Liver (tissue), 9 donors: ENCODE data around the gene CACNA1E. TPM values are rescaled to one million over a fixed set of nuclear protein-coding genes. Genes with fewer than 3 reads are reported as not detected.

Source experiments
- DNase-seq: peaks from one replicate; pipeline ENCODE4 v3.0.0-alpha.2; 2017; ENCODE audit warnings: low spot score
- H3K27ac ChIP-seq, 2 donors: one replicate each; pipeline ENCODE4 v1.7.0; 2013; ENCODE audit warnings: inconsistent platforms in 2 of 2, low read length in 2 of 2, control low read depth in 1 of 2, low read depth in 1 of 2, mild to moderate bottlenecking in 1 of 2
- H3K27me3 ChIP-seq, 4 donors: one replicate each; pipeline versions ENCODE4 v1.6.1 to v1.7.0; 2013; ENCODE audit warnings: low read length in 3 of 4, inconsistent platforms in 1 of 4, mild to moderate bottlenecking in 1 of 4, moderate library complexity in 1 of 4; ENCODE audit not compliant: control insufficient read depth in 4 of 4, insufficient read depth in 4 of 4
- H3K36me3 ChIP-seq, 4 donors: one replicate each; pipeline versions ENCODE4 v1.6.1 to v1.7.0; 2013; ENCODE audit warnings: low read length in 3 of 4, mild to moderate bottlenecking in 3 of 4, low read depth in 1 of 4, moderate library complexity in 1 of 4; ENCODE audit not compliant: control insufficient read depth in 4 of 4, insufficient read depth in 3 of 4
- H3K4me1 ChIP-seq, 4 donors: one replicate each; pipeline versions ENCODE4 v1.6.1 to v1.7.0; 2013; ENCODE audit warnings: low read length in 3 of 4, mild to moderate bottlenecking in 3 of 4, moderate library complexity in 1 of 4; ENCODE audit not compliant: control insufficient read depth in 4 of 4, insufficient read depth in 4 of 4
- H3K4me3 ChIP-seq, 3 donors: one replicate each; pipeline versions ENCODE4 v1.6.1 to v1.7.0; 2013; ENCODE audit warnings: low read length in 3 of 3, control low read depth in 1 of 3, low read depth in 1 of 3, mild to moderate bottlenecking in 1 of 3
- H3K9ac ChIP-seq, 2 donors: one replicate each; pipeline ENCODE4 v1.7.0; 2013; ENCODE audit warnings: low read length in 2 of 2, mild to moderate bottlenecking in 2 of 2, moderate library complexity in 2 of 2, control low read depth in 1 of 2, low read depth in 1 of 2
- H3K9me3 ChIP-seq, 4 donors: one replicate each; pipeline versions ENCODE4 v1.6.1 to v1.7.0; 2013; ENCODE audit warnings: low read length in 3 of 4; ENCODE audit not compliant: control insufficient read depth in 4 of 4
- EGR1 ChIP-seq, 2 donors: IDR thresholded peaks; 2 replicates each; pipeline ENCODE4 v1.6.1; 2016 to 2018; ENCODE audit warnings: antibody characterized with exemption in 2 of 2, low read depth in 2 of 2
- FOXA1 ChIP-seq: IDR thresholded peaks from 2 replicates; pipeline ENCODE4 v1.6.1; 2016; ENCODE audit warnings: antibody characterized with exemption
- FOXA2 ChIP-seq: IDR thresholded peaks from 2 replicates; pipeline ENCODE4 v1.6.1; 2016; ENCODE audit warnings: antibody characterized with exemption
- HNF4G ChIP-seq: IDR thresholded peaks from 2 replicates; pipeline ENCODE4 v1.6.1; 2016; ENCODE audit warnings: antibody characterized with exemption
- JUND ChIP-seq, 2 donors: IDR thresholded peaks; 2 replicates each; pipeline ENCODE4 v1.6.1; 2016; ENCODE audit warnings: antibody characterized with exemption in 2 of 2
- RXRA ChIP-seq, 2 donors: IDR thresholded peaks; 2 replicates each; pipeline ENCODE4 v1.6.1; 2017 to 2018; ENCODE audit warnings: antibody characterized with exemption in 2 of 2, mild to moderate bottlenecking in 1 of 2
- SP1 ChIP-seq: IDR thresholded peaks from 2 replicates; pipeline ENCODE4 v1.6.1; 2018; ENCODE audit warnings: antibody characterized with exemption, mild to moderate bottlenecking
- TAF1 ChIP-seq: conservative IDR thresholded peaks from 2 replicates; pipeline ENCODE4 v1.6.1; 2016; ENCODE audit warnings: antibody characterized with exemption, mild to moderate bottlenecking
- WGBS: extraction: QIAGEN DNeasy Blood & Tissue Kit; methylation state at CpG from one replicate; pipeline ENCODE4 v1.1.7; 2013; 5-methylcytosine and 5-hydroxymethylcytosine counted together
- polyA plus RNA-seq, 2 donors: library from polyadenylated mRNA; stranded (reverse) in 1 of 2; unstranded in 1 of 2; fragments of 200-250 nt in 1 of 2; fragments of >200 nt in 1 of 2; fragmentation: Nextera tagmentation in 1 of 2; extraction: Ambion mirVana in 1 of 2; gene quantifications; one replicate each; pipeline versions ENCODE4 v1.2.1 to v1.2.3, GENCODE V29; 2013 to 2015
- total RNA-seq, 2 donors: library from RNA; depleted of rRNA; stranded (reverse); fragments of >200 nt; gene quantifications; one replicate each; pipeline ENCODE4 v1.2.3, GENCODE V29; 2014
- TF ChIP-seq, protein P1 (sequence below): IDR thresholded peaks from 2 replicates; pipeline ENCODE4 v1.6.1; 2016; ENCODE audit warnings: antibody characterized with exemption
- TF ChIP-seq, protein P2 (sequence below): IDR thresholded peaks from 2 replicates; pipeline ENCODE4 v1.6.1; 2016; ENCODE audit warnings: antibody characterized with exemption
- TF ChIP-seq, protein P3 (sequence below): fragments of 150-350 bp; IDR thresholded peaks from 2 replicates; pipeline ENCODE4 v1.5.1; 2017; ENCODE audit warnings: improper control_type of control experiment, low read depth, low read length; ENCODE audit not compliant: missing input control
- TF ChIP-seq, protein P4 (sequence below): IDR thresholded peaks from 2 replicates; pipeline ENCODE4 v1.6.1; 2016; ENCODE audit warnings: antibody characterized with exemption
- donor health status: healthy.
- donor health status: healthy.
- donor health status: healthy.
- donor health status: healthy.
- donor health status: healthy.

The CACNA1E gene
- total and polyA plus RNA-seq, 4 donors: under 0.01 to 0.08 (median 0.01) TPM; not detected in 1

DNA sequence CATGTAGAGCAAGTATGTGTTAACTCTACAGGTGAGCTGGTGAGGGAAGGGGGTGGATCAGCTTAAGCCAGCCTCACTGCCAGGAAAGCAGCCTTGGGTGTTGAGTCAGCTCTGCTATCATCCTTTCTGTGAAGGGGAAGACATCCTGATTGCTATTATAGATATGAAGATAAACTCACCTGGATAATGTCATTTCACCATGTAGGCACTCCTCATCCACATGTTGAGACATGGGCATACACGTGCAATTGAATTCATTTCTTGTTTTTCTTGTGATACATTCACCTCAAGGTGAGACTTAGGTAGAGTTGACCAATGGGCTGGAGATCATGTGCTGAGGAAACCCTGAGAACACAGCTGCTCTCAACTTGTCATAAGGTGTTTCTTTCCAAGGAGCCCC lies 136.9 kb downstream of the CACNA1E start:
- Histone ChIP-seq H3K27me3 (no peaks in the 10 kb centered on the region), H3K9me3 (no peaks in the 10 kb centered on the region), H3K4me1 (no peaks in the 10 kb centered on the region), H3K4me3 (no peak overlapping the region), H3K9ac (no peak overlapping the region), H3K27ac (no peak overlapping the region), H3K36me3 (no peaks in the 10 kb centered on the region)
- DNase-seq: no peak
- WGBS: 95% methylated on average over 1 of the region's 1 CpG
- TF ChIP-seq FOXA2 (no peak), HNF4G (no peak), TAF1 (no peak), SP1 (no peak)

DNA sequence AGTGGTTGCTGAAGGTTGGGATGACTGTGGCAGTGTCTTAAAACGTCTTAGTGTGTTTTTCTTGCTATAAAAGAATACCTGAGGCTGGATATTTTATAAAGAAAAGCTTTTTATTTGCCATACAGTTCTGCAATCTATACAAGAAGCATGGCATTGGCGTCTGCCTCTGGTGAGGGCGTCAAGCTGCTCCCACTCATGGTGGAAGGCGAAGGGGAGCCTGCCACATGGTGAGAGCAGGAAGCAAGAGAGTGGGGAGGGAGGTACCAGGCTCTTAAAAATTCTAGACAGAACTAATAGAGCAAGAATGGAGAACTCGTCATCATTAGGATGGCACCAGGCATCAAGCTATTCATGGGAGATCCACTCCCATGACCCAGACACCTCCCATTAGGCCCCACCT lies 140.5 kb downstream of the CACNA1E start:
- Histone ChIP-seq H3K27ac (no peak overlapping the region), H3K9me3 (no peaks in the 10 kb centered on the region), H3K9ac (no peak overlapping the region), H3K4me3 (no peak overlapping the region), H3K4me1 (no peaks in the 10 kb centered on the region), H3K27me3 (no peaks in the 10 kb centered on the region), H3K36me3 (no peaks in the 10 kb centered on the region)
- 52% methylated on average over 5 of the region's 5 CpGs for WGBS
- TF ChIP-seq JUND (IDR thresholded peaks at IDR 0.05) (no peak), SP1 (no peak), TAF1 (no peak), EGR1 (IDR thresholded peaks at IDR 0.05; ENCODE audit: low read depth in 2 of 2) (no peak)
- TF ChIP-seq, protein P1, sequence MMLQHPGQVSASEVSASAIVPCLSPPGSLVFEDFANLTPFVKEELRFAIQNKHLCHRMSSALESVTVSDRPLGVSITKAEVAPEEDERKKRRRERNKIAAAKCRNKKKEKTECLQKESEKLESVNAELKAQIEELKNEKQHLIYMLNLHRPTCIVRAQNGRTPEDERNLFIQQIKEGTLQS: no peak
- TF ChIP-seq, protein P2, sequence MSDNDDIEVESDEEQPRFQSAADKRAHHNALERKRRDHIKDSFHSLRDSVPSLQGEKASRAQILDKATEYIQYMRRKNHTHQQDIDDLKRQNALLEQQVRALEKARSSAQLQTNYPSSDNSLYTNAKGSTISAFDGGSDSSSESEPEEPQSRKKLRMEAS: no peak
- no peak for DNase-seq

DNA sequence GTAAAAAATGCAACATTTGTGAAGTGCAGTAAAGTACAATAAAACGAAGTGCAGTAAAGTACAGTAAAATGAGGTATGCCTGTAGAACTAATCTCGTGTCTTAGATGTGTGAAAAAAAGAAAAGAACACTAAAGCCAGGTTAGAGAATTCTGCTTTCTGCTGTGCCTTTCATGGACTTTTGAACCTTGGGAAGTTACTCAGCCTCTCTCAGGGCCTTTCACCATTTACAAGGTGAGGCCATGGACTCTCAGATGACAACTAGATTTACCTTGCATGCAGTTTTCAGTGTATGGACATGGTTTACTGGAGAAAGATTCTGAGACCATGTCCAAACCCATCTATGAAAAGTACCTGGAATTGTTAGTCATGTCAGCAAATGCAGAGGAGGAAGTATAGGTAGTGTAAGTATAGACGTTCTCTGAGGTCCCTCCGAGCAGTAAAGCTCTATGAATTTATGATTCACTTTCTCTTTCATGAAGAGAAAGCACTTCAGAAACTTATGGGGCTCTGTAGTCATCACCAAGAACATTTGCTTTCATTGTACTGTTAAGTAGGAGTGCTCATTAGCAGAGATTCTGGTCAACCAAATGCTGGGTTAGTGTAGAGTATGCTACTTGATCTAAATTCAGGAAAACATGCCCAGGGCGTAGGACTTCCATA lies 143.1 kb downstream of the CACNA1E start:
- H3K9me3 ChIP-seq: no peaks in the 10 kb centered on the region
- TF ChIP-seq EGR1 (IDR thresholded peaks at IDR 0.05; ENCODE audit: low read depth in 2 of 2): no peak
- TF ChIP-seq TAF1: no peak
- no peak for TF ChIP-seq RXRA (IDR thresholded peaks at IDR 0.05)
- TF ChIP-seq, protein P3, sequence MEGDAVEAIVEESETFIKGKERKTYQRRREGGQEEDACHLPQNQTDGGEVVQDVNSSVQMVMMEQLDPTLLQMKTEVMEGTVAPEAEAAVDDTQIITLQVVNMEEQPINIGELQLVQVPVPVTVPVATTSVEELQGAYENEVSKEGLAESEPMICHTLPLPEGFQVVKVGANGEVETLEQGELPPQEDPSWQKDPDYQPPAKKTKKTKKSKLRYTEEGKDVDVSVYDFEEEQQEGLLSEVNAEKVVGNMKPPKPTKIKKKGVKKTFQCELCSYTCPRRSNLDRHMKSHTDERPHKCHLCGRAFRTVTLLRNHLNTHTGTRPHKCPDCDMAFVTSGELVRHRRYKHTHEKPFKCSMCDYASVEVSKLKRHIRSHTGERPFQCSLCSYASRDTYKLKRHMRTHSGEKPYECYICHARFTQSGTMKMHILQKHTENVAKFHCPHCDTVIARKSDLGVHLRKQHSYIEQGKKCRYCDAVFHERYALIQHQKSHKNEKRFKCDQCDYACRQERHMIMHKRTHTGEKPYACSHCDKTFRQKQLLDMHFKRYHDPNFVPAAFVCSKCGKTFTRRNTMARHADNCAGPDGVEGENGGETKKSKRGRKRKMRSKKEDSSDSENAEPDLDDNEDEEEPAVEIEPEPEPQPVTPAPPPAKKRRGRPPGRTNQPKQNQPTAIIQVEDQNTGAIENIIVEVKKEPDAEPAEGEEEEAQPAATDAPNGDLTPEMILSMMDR: no peak
- TF ChIP-seq, protein P4, sequence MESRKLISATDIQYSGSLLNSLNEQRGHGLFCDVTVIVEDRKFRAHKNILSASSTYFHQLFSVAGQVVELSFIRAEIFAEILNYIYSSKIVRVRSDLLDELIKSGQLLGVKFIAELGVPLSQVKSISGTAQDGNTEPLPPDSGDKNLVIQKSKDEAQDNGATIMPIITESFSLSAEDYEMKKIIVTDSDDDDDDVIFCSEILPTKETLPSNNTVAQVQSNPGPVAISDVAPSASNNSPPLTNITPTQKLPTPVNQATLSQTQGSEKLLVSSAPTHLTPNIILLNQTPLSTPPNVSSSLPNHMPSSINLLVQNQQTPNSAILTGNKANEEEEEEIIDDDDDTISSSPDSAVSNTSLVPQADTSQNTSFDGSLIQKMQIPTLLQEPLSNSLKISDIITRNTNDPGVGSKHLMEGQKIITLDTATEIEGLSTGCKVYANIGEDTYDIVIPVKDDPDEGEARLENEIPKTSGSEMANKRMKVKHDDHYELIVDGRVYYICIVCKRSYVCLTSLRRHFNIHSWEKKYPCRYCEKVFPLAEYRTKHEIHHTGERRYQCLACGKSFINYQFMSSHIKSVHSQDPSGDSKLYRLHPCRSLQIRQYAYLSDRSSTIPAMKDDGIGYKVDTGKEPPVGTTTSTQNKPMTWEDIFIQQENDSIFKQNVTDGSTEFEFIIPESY: no peak
- TF ChIP-seq FOXA1: no peak
- TF ChIP-seq JUND (IDR thresholded peaks at IDR 0.05): no peak
- TF ChIP-seq FOXA2: no peak
- H3K4me1 ChIP-seq: no peaks in the 10 kb centered on the region
- H3K27ac ChIP-seq: no peak overlapping the region
- DNase-seq: no peak
- H3K36me3 ChIP-seq: no peaks in the 10 kb centered on the region
- H3K9ac ChIP-seq: no peak overlapping the region
- WGBS: 65% methylated on average over 5 of the region's 5 CpGs
- no peak overlapping the region for H3K4me3 ChIP-seq
- H3K27me3 ChIP-seq: no peaks in the 10 kb centered on the region
